SU-DHL-6 (cell line): ENCODE measurements around the gene PYURF.
"Not testable (repeated sequence)": the region's sequence is repeated elsewhere in the genome, so short reads cannot be mapped to it uniquely, and the experiment has no call there.

Source experiments
- H2AFZ ChIP-seq: fragments of 200-600 bp; sonication (generic); 2 replicates; pipeline ENCODE4 v1.6.1; 2014; ENCODE audit warnings: low read depth, mild to moderate bottlenecking, moderate library complexity, mixed read lengths, antibody characterized with exemption, low read length; ENCODE audit not compliant: severe bottlenecking
- H3F3A ChIP-seq: fragments of 200-600 bp; shearing (Covaris generic); 2 replicates; pipeline ENCODE4 v1.6.0; 2016; ENCODE audit warnings: antibody characterized with exemption, mild to moderate bottlenecking; ENCODE audit not compliant: insufficient read depth
- H3K27ac ChIP-seq: fragments of 200-600 bp; sonication (generic); 2 replicates; pipeline ENCODE4 v1.5.1; 2016; ENCODE audit warnings: low read depth, mild to moderate bottlenecking, low read length, moderate library complexity, mixed read lengths
- H3K27me3 ChIP-seq: fragments of 200-600 bp; sonication (generic), shearing (Covaris generic); 2 replicates; pipeline ENCODE4 v1.6.0; 2014; ENCODE audit warnings: mild to moderate bottlenecking, low read length
- H3K36me3 ChIP-seq: fragments of 200-600 bp; sonication (generic); 2 replicates; pipeline ENCODE4 v1.6.1; 2014; ENCODE audit warnings: mild to moderate bottlenecking, low read length, mixed read lengths
- H3K4me2 ChIP-seq: fragments of 300-600, 200-600 bp; shearing (Covaris generic), sonication (generic); 2 replicates; pipeline ENCODE4 v1.6.0; 2014; ENCODE audit warnings: low read length, low read depth, mild to moderate bottlenecking; ENCODE audit not compliant: poor library complexity, severe bottlenecking
- H3K4me3 ChIP-seq: fragments of 200-600 bp; sonication (generic); 2 replicates; pipeline ENCODE4 v1.5.1; 2014; ENCODE audit warnings: antibody characterized with exemption, low read length, mild to moderate bottlenecking, mixed read lengths; ENCODE audit not compliant: insufficient read depth, poor library complexity, severe bottlenecking
- H3K79me2 ChIP-seq: fragments of 200-600 bp; sonication (generic); 2 replicates; pipeline ENCODE4 v1.6.1; 2014; ENCODE audit warnings: mild to moderate bottlenecking, low read length, moderate library complexity; ENCODE audit not compliant: insufficient read depth
- H3K9ac ChIP-seq: fragments of 200-600 bp; sonication (generic); 2 replicates; pipeline ENCODE4 v1.7.0; 2014; ENCODE audit warnings: mild to moderate bottlenecking, low read length
- H3K9me2 ChIP-seq: fragments of 200-600 bp; sonication (generic); replicated peaks from 2 replicates; pipeline ENCODE4 v1.6.1; 2014; ENCODE audit warnings: low read length; ENCODE audit not compliant: insufficient read depth
- H3K9me3 ChIP-seq: fragments of 200-600 bp; sonication (generic); 2 replicates; pipeline ENCODE4 v1.6.1; 2014; ENCODE audit warnings: low read length, mixed read lengths; ENCODE audit not compliant: insufficient read depth
- H4K20me1 ChIP-seq: fragments of 200-600 bp; sonication (generic); 2 replicates; pipeline ENCODE4 v1.6.1; 2014; ENCODE audit warnings: low read depth, mild to moderate bottlenecking, antibody characterized with exemption, low read length, moderate library complexity, mixed read lengths
- EZH2phosphoT487 ChIP-seq: fragments of 200-600 bp; sonication (generic), shearing (Covaris generic); conservative IDR thresholded peaks from 2 replicates; pipeline ENCODE4 v1.6.1; 2018; ENCODE audit warnings: mild to moderate bottlenecking, antibody characterized with exemption, low read length, moderate library complexity, mixed read lengths
- TF ChIP-seq, protein P1 (sequence below): fragments of 200-600 bp; sonication (generic); IDR thresholded peaks from one replicate; pipeline ENCODE4 v1.5.1; 2017; ENCODE audit warnings: antibody characterized with exemption, mild to moderate bottlenecking, low read length, moderate library complexity; ENCODE audit not compliant: insufficient read depth, poor library complexity, severe bottlenecking

Gene PYURF

DNA sequence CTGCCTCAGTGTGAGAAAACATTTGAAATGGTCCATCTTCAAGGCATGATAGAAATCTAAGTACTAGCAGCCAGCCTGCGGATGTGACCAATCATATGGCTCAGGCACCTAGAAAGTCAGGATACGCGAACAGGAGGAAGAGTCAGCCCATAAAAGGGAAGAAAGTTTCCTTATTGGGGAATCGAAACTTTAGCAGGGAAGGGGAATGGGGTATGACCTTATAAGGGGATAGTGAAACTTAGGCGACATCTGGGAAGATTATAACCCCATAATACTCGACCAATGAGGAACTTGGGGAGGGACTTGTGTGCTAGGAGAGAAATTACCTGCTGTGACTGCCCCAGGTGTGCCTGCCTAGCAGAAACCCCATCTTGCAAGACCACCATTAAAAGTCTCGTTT lies 26.2 kb upstream of the PYURF start:
- Histone ChIP-seq H3F3A (no peaks in the 10 kb centered on the region), H3K36me3 (no peaks in the 10 kb centered on the region), H3K9me2 (no peaks in the 10 kb centered on the region), H2AFZ (no peak overlapping the region), H3K79me2 (no peaks in the 10 kb centered on the region), H3K9ac (no peak overlapping the region), H4K20me1 (no peaks in the 10 kb centered on the region), H3K4me2 (no peak overlapping the region), H3K27me3 (no peaks in the 10 kb centered on the region), H3K27ac (no peak overlapping the region), H3K9me3 (no peaks in the 10 kb centered on the region), H3K4me3 (no peak overlapping the region)
- TF ChIP-seq, protein P1, sequence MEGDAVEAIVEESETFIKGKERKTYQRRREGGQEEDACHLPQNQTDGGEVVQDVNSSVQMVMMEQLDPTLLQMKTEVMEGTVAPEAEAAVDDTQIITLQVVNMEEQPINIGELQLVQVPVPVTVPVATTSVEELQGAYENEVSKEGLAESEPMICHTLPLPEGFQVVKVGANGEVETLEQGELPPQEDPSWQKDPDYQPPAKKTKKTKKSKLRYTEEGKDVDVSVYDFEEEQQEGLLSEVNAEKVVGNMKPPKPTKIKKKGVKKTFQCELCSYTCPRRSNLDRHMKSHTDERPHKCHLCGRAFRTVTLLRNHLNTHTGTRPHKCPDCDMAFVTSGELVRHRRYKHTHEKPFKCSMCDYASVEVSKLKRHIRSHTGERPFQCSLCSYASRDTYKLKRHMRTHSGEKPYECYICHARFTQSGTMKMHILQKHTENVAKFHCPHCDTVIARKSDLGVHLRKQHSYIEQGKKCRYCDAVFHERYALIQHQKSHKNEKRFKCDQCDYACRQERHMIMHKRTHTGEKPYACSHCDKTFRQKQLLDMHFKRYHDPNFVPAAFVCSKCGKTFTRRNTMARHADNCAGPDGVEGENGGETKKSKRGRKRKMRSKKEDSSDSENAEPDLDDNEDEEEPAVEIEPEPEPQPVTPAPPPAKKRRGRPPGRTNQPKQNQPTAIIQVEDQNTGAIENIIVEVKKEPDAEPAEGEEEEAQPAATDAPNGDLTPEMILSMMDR = no peak
- no peak for TF ChIP-seq EZH2phosphoT487

DNA sequence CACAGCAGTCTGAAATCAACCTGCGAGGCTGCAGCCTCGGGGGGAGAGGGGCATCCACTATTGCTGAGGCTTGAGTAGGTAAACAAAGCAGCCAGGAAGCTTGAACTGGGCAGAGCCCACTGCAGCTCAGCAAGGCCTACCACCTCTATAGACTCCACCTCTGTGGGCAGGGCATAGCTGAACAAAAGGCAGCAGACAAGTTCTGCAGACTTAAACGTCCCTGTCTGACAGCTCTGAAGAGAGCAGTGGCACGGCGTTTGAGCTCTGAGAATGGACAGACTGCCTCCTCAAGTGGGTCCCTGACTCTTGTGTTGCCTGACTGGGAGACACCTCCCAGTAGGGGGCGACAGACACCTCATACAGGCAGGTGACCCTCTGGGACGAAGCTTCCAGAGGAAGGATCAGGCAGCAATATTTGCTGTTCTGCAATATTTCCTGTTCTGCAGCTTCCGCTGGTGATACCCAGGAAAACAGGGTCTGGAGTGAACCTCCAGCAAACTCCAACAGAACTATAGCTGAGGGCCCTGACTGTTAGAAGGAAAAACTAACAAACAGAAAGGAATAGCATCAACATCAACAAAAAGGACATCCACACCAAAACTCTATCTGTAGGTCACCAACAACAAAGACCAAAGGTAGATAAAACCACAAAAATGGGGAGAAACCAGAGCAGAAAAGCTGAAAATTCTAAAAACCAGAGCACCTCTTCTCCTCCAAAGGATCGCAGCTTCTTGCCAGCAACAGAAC lies 15.9 kb upstream of the PYURF start:
- H3F3A ChIP-seq, H3K27me3 ChIP-seq, H3K9me3 ChIP-seq, H4K20me1 ChIP-seq, H3K27ac ChIP-seq, H2AFZ ChIP-seq, H3K4me3 ChIP-seq, H3K9me2 ChIP-seq, H3K4me2 ChIP-seq, H3K79me2 ChIP-seq, H3K36me3 ChIP-seq, H3K9ac ChIP-seq: not testable (repeated sequence)

DNA sequence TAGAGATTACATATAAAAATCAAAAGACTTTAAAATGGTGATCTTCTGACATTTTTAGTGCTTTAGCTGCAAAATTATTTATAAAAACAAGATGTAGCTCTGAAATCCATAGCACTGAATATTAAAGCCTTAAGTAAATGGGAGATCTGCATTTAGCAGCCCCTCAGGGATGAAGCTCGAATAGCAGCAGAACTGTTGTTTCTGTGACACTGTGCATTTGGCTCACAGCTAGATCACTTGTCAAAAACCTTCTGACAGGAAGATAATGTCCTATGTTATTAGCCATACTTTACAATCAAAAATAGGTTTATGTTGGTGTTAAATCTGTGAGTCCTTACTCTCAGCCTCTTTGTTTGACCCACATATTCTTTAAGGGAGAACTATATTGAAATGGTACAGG lies 14.1 kb upstream of the PYURF start:
- H3K4me3 ChIP-seq = no peak overlapping the region
- H3K27me3 ChIP-seq = no peaks in the 10 kb centered on the region
- TF ChIP-seq EZH2phosphoT487 = no peak
- TF ChIP-seq, protein P1 = no peak
- no peaks in the 10 kb centered on the region for H3K9me2 ChIP-seq
- H3K4me2 ChIP-seq = no peak overlapping the region
- H2AFZ ChIP-seq = no peak overlapping the region
- no peaks in the 10 kb centered on the region for H3K36me3 ChIP-seq
- H3K27ac ChIP-seq = no peak overlapping the region
- H3F3A ChIP-seq = no peaks in the 10 kb centered on the region
- no peaks in the 10 kb centered on the region for H4K20me1 ChIP-seq
- H3K9me3 ChIP-seq = no peaks in the 10 kb centered on the region
- H3K9ac ChIP-seq = no peak overlapping the region
- H3K79me2 ChIP-seq = no peaks in the 10 kb centered on the region

DNA sequence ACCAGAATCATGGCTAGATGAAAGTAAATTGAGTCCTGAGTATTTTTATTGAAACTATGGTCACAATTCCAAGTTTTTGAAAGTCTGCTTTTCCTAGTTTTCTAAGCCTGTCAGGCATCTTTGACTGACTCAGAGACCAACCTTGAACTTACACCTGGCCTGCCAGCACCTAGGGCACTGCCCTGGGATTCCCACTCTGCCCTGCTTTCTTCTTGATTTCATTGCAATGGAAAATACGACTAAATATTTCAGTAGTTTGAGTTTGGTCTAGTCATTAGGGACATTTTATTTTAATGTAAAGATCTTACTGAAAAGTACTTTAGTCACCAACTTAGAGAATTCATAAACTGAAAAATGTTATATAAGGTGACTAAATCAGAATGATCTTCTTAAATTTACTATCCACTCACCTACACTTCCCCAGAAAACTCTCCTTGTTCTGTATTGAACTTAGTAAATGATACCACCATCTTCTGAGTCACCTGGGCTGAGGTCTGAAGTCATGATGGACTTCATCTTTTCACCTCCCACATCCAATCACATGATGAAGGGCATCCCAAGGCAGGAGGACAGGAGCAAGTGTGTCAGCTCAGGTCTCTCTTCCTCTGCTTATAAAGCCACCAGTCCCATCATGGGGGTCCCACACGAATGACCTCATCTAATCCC lies 11.6 kb upstream of the PYURF start:
- Histone ChIP-seq H3K9me2 (no peaks in the 10 kb centered on the region), H3K9ac (no peak overlapping the region), H3K4me2 (no peak overlapping the region), H3K79me2 (no peaks in the 10 kb centered on the region), H3K9me3 (no peaks in the 10 kb centered on the region), H3K27ac (no peak overlapping the region), H3F3A (no peaks in the 10 kb centered on the region), H4K20me1 (no peaks in the 10 kb centered on the region), H2AFZ (no peak overlapping the region), H3K36me3 (no peaks in the 10 kb centered on the region), H3K27me3 (no peaks in the 10 kb centered on the region), H3K4me3 (no peak overlapping the region)
- TF ChIP-seq EZH2phosphoT487 = no peak
